ENCODE measurements around the gene REV1. TPM values are rescaled to one million over a fixed set of nuclear protein-coding genes. Genes with fewer than 3 reads are reported as not detected.

REV1 gene
- total and polyA plus RNA-seq, 2 of the 13 experiments (the other 11 are each of a cell fraction or from before 2014, with no cell fraction given): 49.1 to 71.8 TPM

DNA sequence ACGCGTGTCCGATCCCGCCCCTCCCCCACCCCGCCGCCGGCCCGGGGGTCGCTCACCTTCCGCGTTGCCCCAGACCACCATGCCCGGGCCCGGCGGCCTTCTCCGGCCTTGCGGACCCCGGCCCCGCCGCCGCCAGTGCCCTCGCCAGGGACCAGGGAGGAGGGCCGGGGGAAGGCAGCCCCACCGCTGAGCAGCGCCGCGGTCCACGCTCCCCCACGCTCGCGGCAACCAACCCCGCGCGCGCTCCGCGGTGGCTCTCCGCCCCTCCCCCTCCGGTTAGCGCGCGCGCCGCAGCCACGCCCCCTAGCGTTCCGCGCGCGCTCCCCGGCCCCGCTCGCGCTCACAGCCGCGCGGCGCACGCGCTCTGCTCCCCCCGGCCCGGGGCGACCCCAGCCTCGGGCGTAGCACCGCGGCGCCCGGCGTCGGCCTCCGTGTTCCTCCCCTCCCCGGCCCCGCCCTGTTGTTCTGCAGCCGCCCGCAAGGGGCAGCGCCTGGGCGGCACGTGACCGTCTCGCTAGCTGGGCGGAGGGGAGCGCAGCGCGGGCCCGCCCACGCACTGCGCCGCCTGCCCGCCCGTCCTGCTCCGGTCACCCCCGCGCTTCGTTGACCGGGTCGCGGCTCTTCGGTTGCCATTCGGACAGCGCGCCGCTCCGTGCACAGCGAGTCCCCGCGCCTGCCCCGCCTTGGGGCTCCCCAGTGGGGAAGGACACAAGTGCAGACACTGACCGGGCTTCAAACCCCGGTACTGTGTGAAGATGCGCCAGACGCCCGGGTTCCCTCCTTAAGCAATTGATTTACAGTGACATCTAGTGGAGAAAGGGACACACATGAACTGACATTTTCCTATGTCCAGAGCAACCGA lies at the start of gene REV1 (continued):
- peak; percentile 39 for TF ChIP-seq PHF5A (CRISPR knock-in tag; IDR thresholded peaks at IDR 0.05; ENCODE audit: low read depth, unreplicated experiment)
- TF ChIP-seq ZNF24 (IDR thresholded peaks at IDR 0.05): no peak
- TF ChIP-seq, protein P1, sequence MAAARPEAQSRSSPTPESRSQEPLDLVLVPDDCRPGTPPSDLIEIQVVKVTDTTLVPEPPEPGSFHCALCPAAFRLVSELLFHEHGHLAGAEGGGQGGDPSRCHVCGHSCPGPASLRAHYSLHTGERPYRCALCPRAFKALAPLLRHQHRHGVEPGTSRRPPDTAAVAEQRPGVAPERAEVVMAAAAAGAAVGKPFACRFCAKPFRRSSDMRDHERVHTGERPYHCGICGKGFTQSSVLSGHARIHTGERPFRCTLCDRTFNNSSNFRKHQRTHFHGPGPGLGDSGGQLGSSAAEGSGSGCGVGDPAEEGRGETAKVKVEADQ (CRISPR knock-in tag; IDR thresholded peaks at IDR 0.05; ENCODE audit: borderline replicate concordance): peak; percentile 78
- TF ChIP-seq PAWR (CRISPR knock-in tag; IDR thresholded peaks at IDR 0.05; ENCODE audit: borderline replicate concordance): 0 out of 2 replicates have a peak, but pooled peaks have one; percentile 44
- TF ChIP-seq ZNF629 (CRISPR knock-in tag; conservative IDR thresholded peaks at IDR 0.05): no peak
- peak; percentile 70; the same call in 1 of the 2 replicates for TF ChIP-seq RELA (CRISPR knock-in tag; IDR thresholded peaks at IDR 0.05)
- TF ChIP-seq, protein P2, sequence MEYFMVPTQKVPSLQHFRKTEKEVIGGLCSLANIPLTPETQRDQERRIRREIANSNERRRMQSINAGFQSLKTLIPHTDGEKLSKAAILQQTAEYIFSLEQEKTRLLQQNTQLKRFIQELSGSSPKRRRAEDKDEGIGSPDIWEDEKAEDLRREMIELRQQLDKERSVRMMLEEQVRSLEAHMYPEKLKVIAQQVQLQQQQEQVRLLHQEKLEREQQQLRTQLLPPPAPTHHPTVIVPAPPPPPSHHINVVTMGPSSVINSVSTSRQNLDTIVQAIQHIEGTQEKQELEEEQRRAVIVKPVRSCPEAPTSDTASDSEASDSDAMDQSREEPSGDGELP (IDR thresholded peaks at IDR 0.05; ENCODE audit: borderline replicate concordance, low read depth): no peak; the same call in 1 of the 2 replicates
- TF ChIP-seq, protein P3, sequence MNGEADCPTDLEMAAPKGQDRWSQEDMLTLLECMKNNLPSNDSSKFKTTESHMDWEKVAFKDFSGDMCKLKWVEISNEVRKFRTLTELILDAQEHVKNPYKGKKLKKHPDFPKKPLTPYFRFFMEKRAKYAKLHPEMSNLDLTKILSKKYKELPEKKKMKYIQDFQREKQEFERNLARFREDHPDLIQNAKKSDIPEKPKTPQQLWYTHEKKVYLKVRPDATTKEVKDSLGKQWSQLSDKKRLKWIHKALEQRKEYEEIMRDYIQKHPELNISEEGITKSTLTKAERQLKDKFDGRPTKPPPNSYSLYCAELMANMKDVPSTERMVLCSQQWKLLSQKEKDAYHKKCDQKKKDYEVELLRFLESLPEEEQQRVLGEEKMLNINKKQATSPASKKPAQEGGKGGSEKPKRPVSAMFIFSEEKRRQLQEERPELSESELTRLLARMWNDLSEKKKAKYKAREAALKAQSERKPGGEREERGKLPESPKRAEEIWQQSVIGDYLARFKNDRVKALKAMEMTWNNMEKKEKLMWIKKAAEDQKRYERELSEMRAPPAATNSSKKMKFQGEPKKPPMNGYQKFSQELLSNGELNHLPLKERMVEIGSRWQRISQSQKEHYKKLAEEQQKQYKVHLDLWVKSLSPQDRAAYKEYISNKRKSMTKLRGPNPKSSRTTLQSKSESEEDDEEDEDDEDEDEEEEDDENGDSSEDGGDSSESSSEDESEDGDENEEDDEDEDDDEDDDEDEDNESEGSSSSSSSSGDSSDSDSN (CRISPR knock-in tag; IDR thresholded peaks at IDR 0.05): peak; percentile 73
- TF ChIP-seq, protein P4, sequence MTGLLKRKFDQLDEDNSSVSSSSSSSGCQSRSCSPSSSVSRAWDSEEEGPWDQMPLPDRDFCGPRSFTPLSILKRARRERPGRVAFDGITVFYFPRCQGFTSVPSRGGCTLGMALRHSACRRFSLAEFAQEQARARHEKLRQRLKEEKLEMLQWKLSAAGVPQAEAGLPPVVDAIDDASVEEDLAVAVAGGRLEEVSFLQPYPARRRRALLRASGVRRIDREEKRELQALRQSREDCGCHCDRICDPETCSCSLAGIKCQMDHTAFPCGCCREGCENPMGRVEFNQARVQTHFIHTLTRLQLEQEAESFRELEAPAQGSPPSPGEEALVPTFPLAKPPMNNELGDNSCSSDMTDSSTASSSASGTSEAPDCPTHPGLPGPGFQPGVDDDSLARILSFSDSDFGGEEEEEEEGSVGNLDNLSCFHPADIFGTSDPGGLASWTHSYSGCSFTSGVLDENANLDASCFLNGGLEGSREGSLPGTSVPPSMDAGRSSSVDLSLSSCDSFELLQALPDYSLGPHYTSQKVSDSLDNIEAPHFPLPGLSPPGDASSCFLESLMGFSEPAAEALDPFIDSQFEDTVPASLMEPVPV (CRISPR knock-in tag; IDR thresholded peaks at IDR 0.05): 0 out of 2 replicates have a peak, but pooled peaks have one; percentile 74
- no peak for TF ChIP-seq ZKSCAN1 (IDR thresholded peaks at IDR 0.05; ENCODE audit: low read length)
- no peak for TF ChIP-seq RFX1 (IDR thresholded peaks at IDR 0.05)
- no peak for TF ChIP-seq ZNF354B (CRISPR knock-in tag; IDR thresholded peaks at IDR 0.05)
- no peak for TF ChIP-seq SIN3B (IDR thresholded peaks at IDR 0.05; ENCODE audit: low read length)
- TF ChIP-seq ZNF552 (CRISPR knock-in tag; IDR thresholded peaks at IDR 0.05; ENCODE audit: borderline replicate concordance): no peak
- no peak for TF ChIP-seq HDAC6 (IDR thresholded peaks at IDR 0.05; ENCODE audit: low read depth, low read length)
- TF ChIP-seq CEBPG (CRISPR knock-in tag; IDR thresholded peaks at IDR 0.05): peak; percentile 37; the same call in 1 of the 2 replicates
- TF ChIP-seq ZNF235 (CRISPR knock-in tag; IDR thresholded peaks at IDR 0.05; ENCODE audit: borderline replicate concordance): no peak
- TF ChIP-seq ZNF724P (CRISPR knock-in tag; IDR thresholded peaks at IDR 0.05; ENCODE audit: borderline replicate concordance): peak; percentile 76; the same call in 1 of the 2 replicates
- 0 out of 2 replicates have a peak, but pooled peaks have one; percentile 49 for TF ChIP-seq MTF1 (CRISPR knock-in tag; IDR thresholded peaks at IDR 0.05)
- TF ChIP-seq, protein P5, sequence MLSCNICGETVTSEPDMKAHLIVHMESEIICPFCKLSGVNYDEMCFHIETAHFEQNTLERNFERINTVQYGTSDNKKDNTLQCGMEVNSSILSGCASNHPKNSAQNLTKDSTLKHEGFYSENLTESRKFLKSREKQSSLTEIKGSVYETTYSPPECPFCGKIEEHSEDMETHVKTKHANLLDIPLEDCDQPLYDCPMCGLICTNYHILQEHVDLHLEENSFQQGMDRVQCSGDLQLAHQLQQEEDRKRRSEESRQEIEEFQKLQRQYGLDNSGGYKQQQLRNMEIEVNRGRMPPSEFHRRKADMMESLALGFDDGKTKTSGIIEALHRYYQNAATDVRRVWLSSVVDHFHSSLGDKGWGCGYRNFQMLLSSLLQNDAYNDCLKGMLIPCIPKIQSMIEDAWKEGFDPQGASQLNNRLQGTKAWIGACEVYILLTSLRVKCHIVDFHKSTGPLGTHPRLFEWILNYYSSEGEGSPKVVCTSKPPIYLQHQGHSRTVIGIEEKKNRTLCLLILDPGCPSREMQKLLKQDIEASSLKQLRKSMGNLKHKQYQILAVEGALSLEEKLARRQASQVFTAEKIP (CRISPR knock-in tag; IDR thresholded peaks at IDR 0.05; ENCODE audit: borderline replicate concordance): no peak
- TF ChIP-seq ZZZ3 (CRISPR knock-in tag; IDR thresholded peaks at IDR 0.05; ENCODE audit: borderline replicate concordance): peak; percentile 34; the same call in 1 of the 2 replicates
- no peak for TF ChIP-seq ZNF569 (CRISPR knock-in tag; IDR thresholded peaks at IDR 0.05; ENCODE audit: borderline replicate concordance)
- TF ChIP-seq ELF3 (CRISPR knock-in tag; IDR thresholded peaks at IDR 0.05): no peak
